Measurements from ENCODE around the gene BICD2.

GRCh38 chr9:92749934-92750315, 14.7 kb downstream of the BICD2 start:
- TF ChIP-seq CTCF (IDR thresholded peaks at IDR 0.05 in 2 of 3, conservative IDR thresholded peaks at IDR 0.05 in 1 of 3; ENCODE audit: insufficient read depth in 2 of 3, low read depth in 1 of 3, low read length in 3 of 3) (no peak), MLX (CRISPR knock-in tag; conservative IDR thresholded peaks at IDR 0.05) (no peak), EZH2 (IDR thresholded peaks at IDR 0.05; ENCODE audit: borderline replicate concordance, low read depth, low read length) (no peak)
